ENCODE results near the gene VPS41. TPM values are rescaled to one million over a fixed set of nuclear protein-coding genes. Genes with fewer than 3 reads are reported as not detected.

The VPS41 gene
- total RNA-seq, 1 donor from 2014 or later, result 72.1 TPM

DNA sequence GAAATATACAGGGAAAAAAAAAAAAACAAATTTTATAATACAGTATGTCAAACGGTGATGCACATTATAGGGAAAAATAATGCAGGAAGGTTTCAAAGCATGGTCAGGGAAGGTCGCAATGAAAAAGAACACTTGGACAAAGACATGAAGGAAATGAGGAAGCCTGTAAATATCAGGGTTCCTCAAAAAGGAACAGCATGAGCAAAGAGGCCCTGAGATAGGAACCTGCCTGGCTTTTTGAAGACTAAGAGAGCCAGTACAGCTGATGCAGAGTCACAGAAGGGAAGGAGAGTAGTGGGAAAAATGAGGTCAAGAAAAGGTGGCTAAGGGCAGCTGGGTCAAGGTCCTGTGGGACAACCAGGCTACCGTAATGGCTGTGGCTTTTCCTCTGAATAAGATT lies 1.9 kb downstream of the VPS41 start:
- no peak for DNase-seq (ENCODE audit: low read depth, low spot score)
- H3K36me3 Mint-ChIP-seq (ENCODE audit: low read depth), result no peaks in the 10 kb centered on the region
- peak overlapping the region; percentile 30 for H3K27ac Mint-ChIP-seq (ENCODE audit: unreplicated experiment)
- H3K4me3 Mint-ChIP-seq, result peak overlapping the region; percentile 61
- H3K9me3 Mint-ChIP-seq, result no peaks in the 10 kb centered on the region
- peaks cover 30% of the 10 kb centered on the region for H3K4me1 Mint-ChIP-seq
- peaks cover 4% of the 10 kb centered on the region for H3K27me3 Mint-ChIP-seq (ENCODE audit: low read depth)
- TF ChIP-seq, protein P1, sequence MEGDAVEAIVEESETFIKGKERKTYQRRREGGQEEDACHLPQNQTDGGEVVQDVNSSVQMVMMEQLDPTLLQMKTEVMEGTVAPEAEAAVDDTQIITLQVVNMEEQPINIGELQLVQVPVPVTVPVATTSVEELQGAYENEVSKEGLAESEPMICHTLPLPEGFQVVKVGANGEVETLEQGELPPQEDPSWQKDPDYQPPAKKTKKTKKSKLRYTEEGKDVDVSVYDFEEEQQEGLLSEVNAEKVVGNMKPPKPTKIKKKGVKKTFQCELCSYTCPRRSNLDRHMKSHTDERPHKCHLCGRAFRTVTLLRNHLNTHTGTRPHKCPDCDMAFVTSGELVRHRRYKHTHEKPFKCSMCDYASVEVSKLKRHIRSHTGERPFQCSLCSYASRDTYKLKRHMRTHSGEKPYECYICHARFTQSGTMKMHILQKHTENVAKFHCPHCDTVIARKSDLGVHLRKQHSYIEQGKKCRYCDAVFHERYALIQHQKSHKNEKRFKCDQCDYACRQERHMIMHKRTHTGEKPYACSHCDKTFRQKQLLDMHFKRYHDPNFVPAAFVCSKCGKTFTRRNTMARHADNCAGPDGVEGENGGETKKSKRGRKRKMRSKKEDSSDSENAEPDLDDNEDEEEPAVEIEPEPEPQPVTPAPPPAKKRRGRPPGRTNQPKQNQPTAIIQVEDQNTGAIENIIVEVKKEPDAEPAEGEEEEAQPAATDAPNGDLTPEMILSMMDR (conservative IDR thresholded peaks at IDR 0.05), result no peak

DNA sequence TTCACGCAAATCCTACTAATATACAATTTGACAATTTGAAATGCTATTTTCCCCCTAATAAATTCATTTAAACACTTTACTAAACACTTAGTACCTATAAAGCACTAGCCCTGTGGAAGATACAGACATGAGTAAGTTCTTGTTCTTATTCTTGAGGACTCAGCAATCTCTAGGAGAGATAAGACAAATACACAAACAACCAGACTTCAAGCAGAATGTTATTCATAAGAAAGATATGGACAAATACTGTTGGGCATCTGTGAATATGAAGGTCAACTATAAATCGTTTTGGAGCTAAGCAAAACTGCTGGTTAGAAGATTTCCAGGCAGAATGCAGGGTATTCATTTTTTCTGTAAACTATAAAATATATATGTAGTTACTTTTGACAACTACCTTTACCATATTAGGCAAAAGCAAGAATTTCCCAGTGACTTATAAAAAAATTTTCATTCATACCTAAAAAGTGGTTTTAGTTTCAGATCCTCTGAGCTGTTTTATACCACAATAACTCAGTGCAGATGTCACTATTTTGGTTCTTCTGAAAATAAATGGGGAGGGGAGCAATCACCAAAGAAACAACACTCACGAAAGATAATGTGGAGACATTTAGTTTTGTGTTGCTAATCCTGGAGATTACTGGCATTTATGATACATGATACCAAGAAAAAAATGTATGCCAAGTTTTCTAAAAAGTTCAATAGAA lies 3.8 kb downstream of the VPS41 start:
- TF ChIP-seq, protein P1 (conservative IDR thresholded peaks at IDR 0.05), result no peak
- no peak overlapping the region for H3K4me3 Mint-ChIP-seq
- H3K27ac Mint-ChIP-seq (ENCODE audit: unreplicated experiment), result no peak overlapping the region
- no peaks in the 10 kb centered on the region for H3K9me3 Mint-ChIP-seq
- H3K4me1 Mint-ChIP-seq, result peaks cover 30% of the 10 kb centered on the region
- DNase-seq (ENCODE audit: low read depth, low spot score), result no peak
- H3K27me3 Mint-ChIP-seq (ENCODE audit: low read depth), result no peaks in the 10 kb centered on the region
- H3K36me3 Mint-ChIP-seq (ENCODE audit: low read depth), result no peaks in the 10 kb centered on the region

GRCh38 chr7:38903057-38903456 lies 5.9 kb downstream of the VPS41 start:
- no peaks in the 10 kb centered on the region for H3K9me3 Mint-ChIP-seq
- DNase-seq (ENCODE audit: low read depth, low spot score), result no peak
- H3K27ac Mint-ChIP-seq (ENCODE audit: unreplicated experiment), result no peak overlapping the region
- H3K27me3 Mint-ChIP-seq (ENCODE audit: low read depth), result no peaks in the 10 kb centered on the region
- H3K4me3 Mint-ChIP-seq, result no peak overlapping the region
- H3K36me3 Mint-ChIP-seq (ENCODE audit: low read depth), result no peaks in the 10 kb centered on the region
- TF ChIP-seq, protein P1 (conservative IDR thresholded peaks at IDR 0.05), result no peak
- peaks cover 17% of the 10 kb centered on the region for H3K4me1 Mint-ChIP-seq

GRCh38 chr7:38902449-38902848 lies 6.5 kb downstream of the VPS41 start:
- H3K36me3 Mint-ChIP-seq (ENCODE audit: low read depth), result peaks cover 2% of the 10 kb centered on the region

DNA sequence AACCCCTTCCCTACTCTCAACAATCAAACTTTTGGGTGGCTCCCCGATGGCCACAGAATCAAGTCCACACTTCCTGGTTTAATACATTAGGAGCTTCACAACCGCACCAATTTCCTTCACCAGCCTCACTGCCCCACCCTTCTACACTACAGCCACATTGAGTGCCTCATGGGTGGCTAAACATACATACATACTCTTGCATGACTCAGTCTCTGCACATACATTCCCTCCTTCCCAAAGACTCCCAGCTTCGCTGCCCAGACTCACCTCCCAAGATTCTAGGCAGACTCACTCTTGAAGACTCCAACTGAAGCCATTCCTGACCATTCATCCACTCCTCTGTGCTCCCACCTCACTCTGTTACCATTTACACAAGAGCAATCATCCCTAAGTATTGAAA lies 15.9 kb downstream of the VPS41 start:
- DNase-seq (ENCODE audit: low read depth, low spot score), result no peak
- Mint-ChIP-seq H3K27me3 (ENCODE audit: low read depth) (no peaks in the 10 kb centered on the region), H3K4me3 (no peak overlapping the region), H3K27ac (ENCODE audit: unreplicated experiment) (no peak overlapping the region), H3K4me1 (no peaks in the 10 kb centered on the region), H3K36me3 (ENCODE audit: low read depth) (peaks cover 27% of the 10 kb centered on the region), H3K9me3 (peaks cover 7% of the 10 kb centered on the region)
- TF ChIP-seq, protein P1 (conservative IDR thresholded peaks at IDR 0.05), result no peak

More at GRCh38 chr7:38902449-38902848, 6.5 kb downstream of the VPS41 start:
- Mint-ChIP-seq H3K4me1 (peaks cover 12% of the 10 kb centered on the region), H3K27me3 (ENCODE audit: low read depth) (no peaks in the 10 kb centered on the region), H3K4me3 (no peak overlapping the region), H3K27ac (ENCODE audit: unreplicated experiment) (no peak overlapping the region), H3K9me3 (no peaks in the 10 kb centered on the region)
- TF ChIP-seq, protein P1 (conservative IDR thresholded peaks at IDR 0.05), result no peak
- DNase-seq (ENCODE audit: low read depth, low spot score), result no peak
